ENCODE data around the gene ACADVL.
"Not testable (repeated sequence)": the region's sequence is repeated elsewhere in the genome, so short reads cannot be mapped to it uniquely, and the experiment has no call there.

ACADVL gene

DNA sequence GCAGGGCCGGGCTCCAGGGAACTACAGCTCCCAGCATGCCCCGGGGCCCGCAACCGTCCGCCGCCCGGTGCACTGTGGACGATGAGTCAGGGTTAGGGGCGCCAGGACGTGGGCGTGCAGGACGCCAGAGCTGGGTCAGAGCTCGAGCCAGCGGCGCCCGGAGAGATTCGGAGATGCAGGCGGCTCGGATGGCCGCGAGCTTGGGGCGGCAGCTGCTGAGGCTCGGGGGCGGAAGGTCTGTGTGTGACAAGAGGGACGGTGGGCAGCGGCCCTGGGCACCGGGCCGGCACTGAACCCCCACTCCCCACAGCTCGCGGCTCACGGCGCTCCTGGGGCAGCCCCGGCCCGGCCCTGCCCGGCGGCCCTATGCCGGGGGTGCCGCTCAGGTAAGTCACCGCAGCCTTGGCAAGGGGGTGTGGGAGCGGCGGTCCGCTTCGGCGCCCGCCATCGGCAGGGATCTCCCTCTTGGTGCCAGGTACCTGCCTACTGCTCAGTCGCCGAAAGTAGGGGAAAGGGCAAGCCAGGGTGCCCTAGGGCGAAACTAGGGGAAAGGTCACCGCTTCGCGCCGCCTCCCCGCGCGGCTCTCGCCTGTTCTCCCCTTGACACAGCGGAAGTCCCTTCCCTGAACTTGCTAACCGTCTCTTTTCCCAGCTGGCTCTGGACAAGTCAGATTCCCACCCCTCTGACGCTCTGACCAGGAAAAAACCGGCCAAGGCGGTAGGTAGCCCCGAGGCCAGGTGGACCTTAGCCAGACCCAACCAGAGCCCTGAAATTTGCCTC, at the start of gene ACADVL, which contains the start of gene DLG4:
Gene ACADVL, plus strand, starts transcription at position 127 of the 781 bp plus-strand sequence. Its CDS starts 47 bp downstream, at position 174.
Gene DLG4, minus strand, starts transcription at position 25 of the 781 bp plus-strand sequence.
- peak within 1 kb of the TSS; percentile 82 for H3K4me2 ChIP-seq (ENCODE audit: low read length)
- H3K9me3 ChIP-seq (ENCODE audit: control insufficient read depth, insufficient read depth, low read length) = no peaks in the 10 kb centered on the region
- H3F3A ChIP-seq (ENCODE audit: control insufficient read depth, insufficient read depth) = peaks cover 17% of the 10 kb centered on the region
- H3K27ac ChIP-seq (ENCODE audit: low read depth, low read length) = peak within 1 kb of the TSS; percentile 43
- peaks cover 42% of the 10 kb centered on the region for H3K36me3 ChIP-seq (ENCODE audit: control insufficient read depth, low read length)
- H3K27me3 ChIP-seq (ENCODE audit: control insufficient read depth, low read length) = no peaks in the 10 kb centered on the region
- peak within 1 kb of the TSS; percentile 73 for H3K4me3 ChIP-seq (ENCODE audit: low read length)
- peaks cover 5% of the 10 kb centered on the region; the same call in 1 of the 2 replicates for H4K20me1 ChIP-seq (ENCODE audit: control insufficient read depth, insufficient read depth, low read depth, low read length)
- no peaks in the 10 kb centered on the region for H3K9me2 ChIP-seq (replicated peaks; ENCODE audit: control insufficient read depth, low read length)
- peaks cover 56% of the 10 kb centered on the region for H3K4me1 ChIP-seq (ENCODE audit: control insufficient read depth, low read length)
- peaks cover 26% of the 10 kb centered on the region for H3K79me2 ChIP-seq (ENCODE audit: control insufficient read depth, low read length)
- TF ChIP-seq, protein P1, sequence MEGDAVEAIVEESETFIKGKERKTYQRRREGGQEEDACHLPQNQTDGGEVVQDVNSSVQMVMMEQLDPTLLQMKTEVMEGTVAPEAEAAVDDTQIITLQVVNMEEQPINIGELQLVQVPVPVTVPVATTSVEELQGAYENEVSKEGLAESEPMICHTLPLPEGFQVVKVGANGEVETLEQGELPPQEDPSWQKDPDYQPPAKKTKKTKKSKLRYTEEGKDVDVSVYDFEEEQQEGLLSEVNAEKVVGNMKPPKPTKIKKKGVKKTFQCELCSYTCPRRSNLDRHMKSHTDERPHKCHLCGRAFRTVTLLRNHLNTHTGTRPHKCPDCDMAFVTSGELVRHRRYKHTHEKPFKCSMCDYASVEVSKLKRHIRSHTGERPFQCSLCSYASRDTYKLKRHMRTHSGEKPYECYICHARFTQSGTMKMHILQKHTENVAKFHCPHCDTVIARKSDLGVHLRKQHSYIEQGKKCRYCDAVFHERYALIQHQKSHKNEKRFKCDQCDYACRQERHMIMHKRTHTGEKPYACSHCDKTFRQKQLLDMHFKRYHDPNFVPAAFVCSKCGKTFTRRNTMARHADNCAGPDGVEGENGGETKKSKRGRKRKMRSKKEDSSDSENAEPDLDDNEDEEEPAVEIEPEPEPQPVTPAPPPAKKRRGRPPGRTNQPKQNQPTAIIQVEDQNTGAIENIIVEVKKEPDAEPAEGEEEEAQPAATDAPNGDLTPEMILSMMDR (IDR thresholded peaks at IDR 0.05; ENCODE audit: low read depth, low read length, poor library complexity, severe bottlenecking) = no peak
- no peak for TF ChIP-seq EZH2phosphoT487 (IDR thresholded peaks at IDR 0.05; ENCODE audit: borderline replicate concordance, low read length)

DNA sequence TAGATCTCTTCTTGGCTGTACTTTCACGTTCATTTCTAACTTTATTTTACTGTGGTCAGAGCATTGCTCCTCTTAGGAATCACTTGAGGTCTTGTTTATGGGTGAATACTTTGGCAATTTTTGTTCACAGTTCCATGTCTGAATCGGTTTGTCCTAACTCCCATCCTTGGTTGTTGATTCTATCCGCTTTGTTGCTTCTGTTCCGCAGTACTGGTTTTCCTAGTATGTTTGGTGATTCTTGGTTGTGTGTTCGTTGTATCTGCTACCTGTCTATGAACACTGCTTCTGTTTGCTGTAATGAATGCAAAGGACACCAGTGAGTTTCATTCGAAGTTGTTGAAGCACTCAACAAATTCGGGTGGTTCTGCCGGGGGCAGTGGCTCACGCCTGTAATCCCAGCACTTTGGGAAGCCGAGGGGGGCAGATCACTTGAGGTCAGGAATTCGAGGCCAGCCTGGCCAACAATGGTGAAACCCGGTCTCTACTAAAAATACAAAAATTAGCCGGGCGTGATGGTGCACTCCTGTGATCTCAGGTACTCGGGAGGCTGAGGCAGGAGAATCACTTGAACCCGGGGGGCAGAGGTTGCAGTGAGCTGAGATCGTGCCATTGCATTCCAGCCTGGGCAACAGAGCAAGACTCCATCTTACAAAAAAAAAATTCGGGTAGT, 47.1 kb upstream of the ACADVL start:
- H3K79me2 ChIP-seq (ENCODE audit: control insufficient read depth, low read length); H3K4me2 ChIP-seq (ENCODE audit: low read length); H3K4me1 ChIP-seq (ENCODE audit: control insufficient read depth, low read length); H3K27me3 ChIP-seq (ENCODE audit: control insufficient read depth, low read length); H3K4me3 ChIP-seq (ENCODE audit: low read length); H3F3A ChIP-seq (ENCODE audit: control insufficient read depth, insufficient read depth); H3K27ac ChIP-seq (ENCODE audit: low read depth, low read length); H3K36me3 ChIP-seq (ENCODE audit: control insufficient read depth, low read length); H3K9me2 ChIP-seq (replicated peaks; ENCODE audit: control insufficient read depth, low read length); H4K20me1 ChIP-seq (ENCODE audit: control insufficient read depth, insufficient read depth, low read depth, low read length): not testable (repeated sequence)
- H3K9me3 ChIP-seq (ENCODE audit: control insufficient read depth, insufficient read depth, low read length) = peaks cover 12% of the 10 kb centered on the region; the same call in 1 of the 2 replicates

DNA sequence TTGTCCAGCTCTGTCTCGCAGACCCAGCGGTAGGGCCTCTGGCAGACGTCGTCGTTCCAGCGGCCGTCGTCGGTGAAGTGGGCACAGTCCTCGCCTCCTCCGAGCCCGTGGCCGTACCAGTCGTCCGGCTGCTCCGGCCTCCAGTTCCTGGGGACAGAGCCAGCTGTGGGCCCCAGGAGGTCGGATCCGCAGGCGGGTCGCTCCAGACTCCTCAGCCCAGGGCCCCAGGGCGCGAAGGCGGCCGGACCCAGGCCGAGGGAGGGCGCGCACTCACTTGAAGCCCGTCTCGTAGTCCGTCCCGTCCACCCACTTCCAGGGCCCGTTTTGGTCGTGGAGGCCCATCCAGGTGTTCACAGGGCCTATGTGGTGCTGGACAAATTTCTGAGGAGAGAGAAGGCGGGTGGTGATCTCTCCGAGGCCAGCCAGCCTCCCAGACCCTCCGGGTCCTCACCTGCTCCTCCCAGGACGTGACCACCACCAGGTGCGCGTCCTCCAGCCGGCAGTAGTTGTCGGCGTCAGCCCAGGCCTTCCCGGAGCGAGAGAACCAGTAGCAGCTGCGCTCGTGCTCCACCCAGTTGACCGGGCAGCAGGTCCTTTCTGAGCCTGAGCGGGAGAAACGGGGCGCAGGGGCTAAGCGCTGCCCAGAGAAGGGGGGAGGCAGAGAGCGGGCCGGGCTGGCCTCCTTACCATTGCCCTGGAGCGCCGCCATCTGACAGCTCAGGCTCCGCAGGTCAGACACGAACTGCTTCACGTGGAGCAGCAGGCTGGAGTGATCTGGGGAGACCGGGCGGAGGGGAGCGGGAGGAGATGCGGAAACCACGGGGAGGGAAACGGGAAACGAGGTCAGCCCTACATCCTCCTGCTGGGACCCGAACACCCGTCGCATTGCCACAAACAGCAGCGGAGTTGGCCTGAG, 45.8 kb upstream of the ACADVL start:
- Histone ChIP-seq H3K9me2 (replicated peaks; ENCODE audit: control insufficient read depth, low read length) (no peaks in the 10 kb centered on the region), H3K36me3 (ENCODE audit: control insufficient read depth, low read length) (no peaks in the 10 kb centered on the region), H3K4me1 (ENCODE audit: control insufficient read depth, low read length) (peaks cover 8% of the 10 kb centered on the region), H3K79me2 (ENCODE audit: control insufficient read depth, low read length) (no peaks in the 10 kb centered on the region), H3K27me3 (ENCODE audit: control insufficient read depth, low read length) (peaks cover 13% of the 10 kb centered on the region), H3F3A (ENCODE audit: control insufficient read depth, insufficient read depth) (no peaks in the 10 kb centered on the region; the same call in 1 of the 2 replicates), H3K9me3 (ENCODE audit: control insufficient read depth, insufficient read depth, low read length) (peaks cover 12% of the 10 kb centered on the region; the same call in 1 of the 2 replicates), H4K20me1 (ENCODE audit: control insufficient read depth, insufficient read depth, low read depth, low read length) (no peaks in the 10 kb centered on the region), H3K4me3 (ENCODE audit: low read length) (no peak overlapping the region), H3K27ac (ENCODE audit: low read depth, low read length) (no peak overlapping the region), H3K4me2 (ENCODE audit: low read length) (no peak overlapping the region)
- TF ChIP-seq, protein P1 (IDR thresholded peaks at IDR 0.05; ENCODE audit: low read depth, low read length, poor library complexity, severe bottlenecking) = no peak
- TF ChIP-seq EZH2phosphoT487 (IDR thresholded peaks at IDR 0.05; ENCODE audit: borderline replicate concordance, low read length) = no peak

Measured in DOHH2 (cell line).